ENCODE data around the gene C1QTNF3. TPM values are rescaled to one million over a fixed set of nuclear protein-coding genes. Genes with fewer than 3 reads are reported as not detected.

C1QTNF3 gene
- total and polyA plus RNA-seq, 7 donors: 0.46 to 32.8 (median 13.3) TPM

- WGBS, 2 donors: 98% methylated on average over 10 of the region's 10 CpGs
- intact Hi-C loops (cut with DNase I): loop anchor here (10.0 kb wide), 2 partner anchors 482 to 912 kb away; partner anchors contain the start of genes BRIX1 and RAD1
- H3K27ac ChIP-seq: no peak overlapping the region
- no peaks in the 10 kb centered on the region for H3K27me3 ChIP-seq
- DNase-seq: no peak
- H3K4me1 ChIP-seq: peaks cover 0 to 26% (median 12%) of the 10 kb centered on the region in 4 donors
- H3K9me3 ChIP-seq: no peaks in the 10 kb centered on the region
- peaks cover 0 to 31% (median 3%) of the 10 kb centered on the region in 4 donors for H3K36me3 ChIP-seq
- no peak overlapping the region for H3K4me3 ChIP-seq
- TF ChIP-seq POLR2AphosphoS5 (IDR thresholded peaks at IDR 0.05): no peak
- no peak for TF ChIP-seq EP300 (IDR thresholded peaks at IDR 0.05)
- no peak for TF ChIP-seq CTCF (IDR thresholded peaks at IDR 0.05)
- TF ChIP-seq POLR2A (IDR thresholded peaks at IDR 0.05): no peak
Measured at GRCh38 chr5:34002629-34003328, 40.2 kb downstream of the C1QTNF3 start.

- Histone ChIP-seq H3K9me3 (no peaks in the 10 kb centered on the region), H3K27ac (peak overlapping the region; percentile 58 to 78 (median 62)), H3K4me3 (no peak overlapping the region), H3K36me3 (peaks cover 0 to 31% (median 3%) of the 10 kb centered on the region in 4 donors), H3K27me3 (no peaks in the 10 kb centered on the region), H3K4me1 (peaks cover 0 to 21% (median 7%) of the 10 kb centered on the region in 4 donors)
- 31 to 66% methylated on average over 10 of the region's 10 CpGs for WGBS, 2 donors
- DNase-seq: peak; percentile 85
- peak in 1 of 4 donors; percentile 33 for TF ChIP-seq POLR2AphosphoS5 (IDR thresholded peaks at IDR 0.05)
- TF ChIP-seq POLR2A (IDR thresholded peaks at IDR 0.05): no peak
- intact Hi-C loops (cut with DNase I): loop anchor here (10.0 kb wide), 2 partner anchors 483 to 913 kb away; partner anchors contain the start of genes BRIX1 and RAD1
Measured at GRCh38 chr5:34001241-34001841, 41.7 kb downstream of the C1QTNF3 start.

- H3K36me3 ChIP-seq: peaks cover 0 to 26% (median 3%) of the 10 kb centered on the region in 4 donors
- DNase-seq: no peak
- H3K27ac ChIP-seq: no peak overlapping the region
- WGBS, 2 donors: 97 to 98% methylated on average over 4 of the region's 4 CpGs
- H3K4me1 ChIP-seq: peaks cover 0 to 22% (median 6%) of the 10 kb centered on the region in 4 donors
- intact Hi-C loops (cut with DNase I): loop anchor here (10.0 kb wide), 2 partner anchors 485 to 915 kb away; partner anchors contain the start of genes BRIX1 and RAD1
- H3K4me3 ChIP-seq: no peak overlapping the region
- no peaks in the 10 kb centered on the region for H3K27me3 ChIP-seq
- TF ChIP-seq CTCF (IDR thresholded peaks at IDR 0.05): no peak
- no peak for TF ChIP-seq POLR2AphosphoS5 (IDR thresholded peaks at IDR 0.05)
- no peak for TF ChIP-seq EP300 (IDR thresholded peaks at IDR 0.05)
- no peak for TF ChIP-seq POLR2A (IDR thresholded peaks at IDR 0.05)
- no peaks in the 10 kb centered on the region for H3K9me3 ChIP-seq
Measured at GRCh38 chr5:33999978-34000377, 43.0 kb downstream of the C1QTNF3 start.

- Histone ChIP-seq H3K4me3 (no peak overlapping the region), H3K36me3 (peaks cover 0 to 14% (median 0%) of the 10 kb centered on the region in 4 donors), H3K9me3 (no peaks in the 10 kb centered on the region), H3K4me1 (peaks cover 0 to 22% (median 6%) of the 10 kb centered on the region in 4 donors), H3K27me3 (no peaks in the 10 kb centered on the region), H3K27ac (peak overlapping the region in 1 of 4 donors; percentile 31)
- TF ChIP-seq POLR2AphosphoS5 (IDR thresholded peaks at IDR 0.05) (peak in 2 of 4 donors; percentile 14 to 32), POLR2A (IDR thresholded peaks at IDR 0.05) (no peak), EP300 (IDR thresholded peaks at IDR 0.05) (no peak), CTCF (IDR thresholded peaks at IDR 0.05) (peak in 3 of 4 experiments; percentile 47 to 55 (median 53))
- WGBS, 2 donors: 34 to 46% methylated on average over 6 of the region's 6 CpGs
- intact Hi-C loops (cut with DNase I): no loop called here
- peak; percentile 83 for DNase-seq
Measured at GRCh38 chr5:33997331-33997983, 45.6 kb downstream of the C1QTNF3 start.
